K562 (cell line): ENCODE data around the gene UBE2R2. TPM values are rescaled to one million over a fixed set of nuclear protein-coding genes. Genes with fewer than 3 reads are reported as not detected.
"Not testable (repeated sequence)": the region's sequence is repeated elsewhere in the genome, so short reads cannot be mapped to it uniquely, and the experiment has no call there.

Source experiments
- ATAC-seq: fragments of 200-7000 bp; cut with Tn5 transposase; 3 replicates; pipeline ENCODE4 v1.9.1; 2020; ENCODE audit warnings: moderate library complexity
- BruUV-seq: library from RNA; stranded (reverse); fragments of 400-500 nt; replicated peaks from 2 replicates; lab custom pipeline; 2021; lab: Mats Ljungman, UMichigan
- CTCF ChIA-PET: fragments of 300-600 bp; formaldehyde crosslinking; extraction: SDS; loops from one replicate; lab custom pipeline; 2021; ENCODE audit warnings: low intra/inter-chr PET ratio; lab: Yijun Ruan, JAX
- POLR2A ChIA-PET: fragments of 300-600, 350-650 bp; sonication (Branson Sonifier 250); formaldehyde crosslinking; extraction: SDS; loops from one replicate; lab custom pipeline; 2021; ENCODE audit warnings: antibody characterized with exemption, inconsistent platforms; lab: Yijun Ruan, JAX
- DNase-seq, 4 experiments: peaks; one replicate each; pipeline versions ENCODE4 v3.0.0 to v3.0.0-alpha.2; 2011 to 2018; ENCODE audit warnings: low spot score in 3 of 4, mixed read lengths in 3 of 4; ENCODE audit errors: extremely low read depth in 1 of 4
- FAIRE-seq: peaks from 2 replicates; lab custom pipeline; 2011; peaks lifted over from hg19 to GRCh38; lab: Jason Lieb, UNC
- H2AFZ ChIP-seq: 2 replicates; pipeline ENCODE4 v1.6.0; 2011; ENCODE audit warnings: low read depth, low read length, control low read depth, inconsistent platforms
- H3K27ac ChIP-seq: fragments of 200-600 bp; 3 replicates; pipeline ENCODE4 v1.8.0; 2011; ENCODE audit warnings: low read depth, mild to moderate bottlenecking, control low read depth, inconsistent platforms, low read length, moderate library complexity, mixed read lengths; ENCODE audit errors: extremely low read depth
- H3K27me3 ChIP-seq, 2 experiments: fragments of 300-600 bp in 1 of 2; 2 replicates in 1 of 2; 3 replicates in 1 of 2; pipeline versions ENCODE4 v1.6.0 to v1.8.0; 2011; ENCODE audit warnings: inconsistent platforms in 2 of 2, low read length in 2 of 2, mild to moderate bottlenecking in 1 of 2, mixed read lengths in 1 of 2, moderate library complexity in 1 of 2; ENCODE audit not compliant: control insufficient read depth in 2 of 2, insufficient read depth in 2 of 2
- H3K36me3 ChIP-seq: fragments of 300-600 bp; 3 replicates; pipeline ENCODE4 v1.8.0; 2011; ENCODE audit warnings: mild to moderate bottlenecking, low read length, inconsistent platforms; ENCODE audit not compliant: control insufficient read depth, insufficient read depth
- H3K4me1 ChIP-seq, 2 experiments: fragments of 200-600 bp in 1 of 2; replicated peaks in 1 of 2; 2 replicates in 1 of 2; 3 replicates in 1 of 2; pipeline versions ENCODE4 v1.5.1 to v1.8.0; 2011; ENCODE audit warnings: inconsistent platforms in 2 of 2, low read length in 2 of 2, mild to moderate bottlenecking in 1 of 2, mixed read lengths in 1 of 2, moderate library complexity in 1 of 2; ENCODE audit not compliant: control insufficient read depth in 2 of 2, insufficient read depth in 2 of 2
- H3K4me2 ChIP-seq: 2 replicates; pipeline ENCODE4 v1.6.1; 2011; ENCODE audit warnings: low read length, control low read depth, inconsistent platforms, mixed read lengths; ENCODE audit not compliant: insufficient read depth
- H3K4me3 ChIP-seq: fragments of 200-600 bp; sonication (generic), shearing (Covaris generic); 2 replicates; pipeline ENCODE4 v1.5.1; 2016; ENCODE audit warnings: control low read depth, inconsistent platforms
- H3K79me2 ChIP-seq: fragments of 200-600 bp; 3 replicates; pipeline ENCODE4 v1.8.0; 2011; ENCODE audit warnings: low read length, inconsistent platforms; ENCODE audit not compliant: control insufficient read depth, insufficient read depth
- H3K9ac ChIP-seq, 2 experiments: 2 replicates each; pipeline versions ENCODE4 v1.6.0 to v1.6.1; 2011; ENCODE audit warnings: low read depth in 2 of 2, low read length in 2 of 2, control low read depth in 1 of 2, inconsistent platforms in 1 of 2, mild to moderate bottlenecking in 1 of 2, mixed read lengths in 1 of 2; ENCODE audit not compliant: insufficient read depth in 1 of 2
- H3K9me1 ChIP-seq: one replicate; pipeline ENCODE4 v1.6.0; 2011; ENCODE audit warnings: inconsistent platforms, mild to moderate bottlenecking, low read length, moderate library complexity; ENCODE audit not compliant: control insufficient read depth, insufficient read depth
- H3K9me3 ChIP-seq: replicated peaks from 2 replicates; pipeline ENCODE4 v1.5.1; 2011; ENCODE audit warnings: low read depth, low read length, inconsistent platforms; ENCODE audit not compliant: control insufficient read depth, insufficient read depth
- H4K20me1 ChIP-seq: replicated peaks from 2 replicates; pipeline ENCODE4 v1.6.1; 2011; ENCODE audit warnings: low read length, inconsistent platforms, mixed read lengths; ENCODE audit not compliant: control insufficient read depth, insufficient read depth
- POLR2AphosphoS5 ChIP-seq: IDR thresholded peaks from 2 replicates; pipeline ENCODE4 v1.6.1; 2011; ENCODE audit warnings: mild to moderate bottlenecking, low read depth, low read length, moderate library complexity; ENCODE audit not compliant: control insufficient read depth, insufficient read depth
- ZNF239 ChIP-seq: fragments of 250-450 bp; sonication (Bioruptor Pico); IDR thresholded peaks from 2 replicates; pipeline ENCODE4 v1.4.0; 2020; ENCODE audit warnings: mild to moderate bottlenecking
- WGBS: fragments of 100-300 bp; shearing (Covaris generic); methylation state at CpG from one replicate; pipeline ENCODE4 v1.1.6; 2016; ENCODE audit warnings: low coverage, mixed read lengths; ENCODE audit not compliant: insufficient coverage; ENCODE audit errors: missing lambda C conversion rate; 5-methylcytosine and 5-hydroxymethylcytosine counted together
- in situ Hi-C: fragments of 300-500 bp; cut with MboI; formaldehyde crosslinking; loops from 4 replicates; pipeline ENCODE4 v1.15.0; 2018; ENCODE audit warnings: inconsistent platforms, mixed read lengths
- intact Hi-C: fragments of 100-400 bp; cut with micrococcal nuclease; formaldehyde crosslinking; loops from 2 replicates; pipeline ENCODE4 v1.14.2; 2022
- polyA plus RNA-seq, 8 experiments: library from polyadenylated mRNA; depleted of rRNA in 4 of 8; stranded (reverse) in 5 of 8; unstranded in 3 of 8; fragments of >200 nt; fragmentation: Nextera tagmentation in 2 of 8; fragmentation: Illumina TruSeq in 1 of 8; extraction: Ambion mirVana in 2 of 8; extraction: Trizol in 1 of 8; gene quantifications; 2 replicates each; pipeline versions ENCODE4 v1.2.1 to v1.2.3, GENCODE V29; 2011 to 2014; ENCODE audit warnings: inconsistent platforms in 1 of 8, missing spikeins in 1 of 8
- total RNA-seq, 7 experiments: library from RNA; depleted of rRNA in 6 of 7; stranded (reverse); fragments of >200 nt in 6 of 7; fragmentation: Illumina TruSeq in 2 of 7; extraction: Trizol in 2 of 7; gene quantifications; 2 replicates each; pipeline versions ENCODE4 v1.2.1 to v1.2.3, GENCODE V29; 2011 to 2021; ENCODE audit warnings: low replicate concordance in 1 of 7

Gene UBE2R2
- total and polyA plus RNA-seq, 9 of the 15 experiments (the other 6 are each of a cell fraction or from before 2014, with no cell fraction given), result 7.8 to 26.2 (median 11.8) TPM

GRCh38 chr9:33861917-33862453, 45.0 kb downstream of the UBE2R2 start (continued):
- TF ChIP-seq POLR2AphosphoS5 (no peak), ZNF239 (no peak)

- H3K36me3 ChIP-seq, FAIRE-seq, H3K27me3 ChIP-seq, H3K9me1 ChIP-seq, H3K9ac ChIP-seq, ATAC-seq, H3K4me2 ChIP-seq, BruUV-seq, H3K27ac ChIP-seq, intact Hi-C loops, H4K20me1 ChIP-seq, H3K9me3 ChIP-seq, H3K4me1 ChIP-seq, DNase-seq, in situ Hi-C loops, H2AFZ ChIP-seq, H3K4me3 ChIP-seq: not testable (repeated sequence)
- ChIA-PET POLR2A (interaction anchor here (0.6 kb wide), 1 partner anchor 47 kb away, joined by 5 read pairs; no protein-coding TSS in a partner anchor), CTCF (interaction anchor here (0.6 kb wide), 1 partner anchor 606 kb away, joined by 3 read pairs; no protein-coding TSS in a partner anchor)
- 97% methylated on average over 7 of the region's 8 CpGs for WGBS
- peaks cover 65% of the 10 kb centered on the region for H3K79me2 ChIP-seq
Measured at GRCh38 chr9:33863027-33863426, 46.1 kb downstream of the UBE2R2 start.
